ENCODE data around the gene MPI. TPM values are rescaled to one million over a fixed set of nuclear protein-coding genes. Genes with fewer than 3 reads are reported as not detected.

Gene MPI
- total and polyA plus RNA-seq, 10 of the 15 experiments (the other 5 are each of a cell fraction or from before 2014, with no cell fraction given), result 35.6 to 93.9 (median 44.1) TPM

DNA sequence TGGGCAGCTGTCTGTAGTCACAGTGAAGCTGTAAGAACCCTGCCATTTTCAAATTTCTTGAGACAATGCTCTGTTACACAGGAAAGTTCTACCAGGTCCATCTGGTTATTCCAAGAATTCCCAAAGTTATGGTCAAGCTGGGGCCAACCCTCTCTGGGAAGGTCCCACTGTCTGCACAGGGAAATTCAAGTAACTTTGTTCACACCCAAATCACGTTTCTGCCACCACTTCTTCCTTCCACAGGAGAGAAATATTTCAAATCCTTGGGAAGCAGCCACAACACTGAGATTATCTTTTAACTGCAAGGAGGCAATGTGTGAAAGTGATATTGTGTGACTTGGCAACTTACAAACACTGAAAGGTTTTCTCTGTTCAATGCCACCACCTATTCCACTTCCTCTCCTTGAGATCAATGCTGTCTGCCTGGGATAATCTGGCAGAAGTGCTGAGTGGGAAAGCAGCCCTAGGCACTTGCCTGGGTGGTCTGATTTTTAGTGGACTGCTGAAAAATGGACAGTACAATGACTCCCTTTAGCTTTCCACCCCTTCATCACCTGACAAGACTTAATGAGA is 22.3 kb upstream of the MPI start (continued):
- TF ChIP-seq, protein P1, sequence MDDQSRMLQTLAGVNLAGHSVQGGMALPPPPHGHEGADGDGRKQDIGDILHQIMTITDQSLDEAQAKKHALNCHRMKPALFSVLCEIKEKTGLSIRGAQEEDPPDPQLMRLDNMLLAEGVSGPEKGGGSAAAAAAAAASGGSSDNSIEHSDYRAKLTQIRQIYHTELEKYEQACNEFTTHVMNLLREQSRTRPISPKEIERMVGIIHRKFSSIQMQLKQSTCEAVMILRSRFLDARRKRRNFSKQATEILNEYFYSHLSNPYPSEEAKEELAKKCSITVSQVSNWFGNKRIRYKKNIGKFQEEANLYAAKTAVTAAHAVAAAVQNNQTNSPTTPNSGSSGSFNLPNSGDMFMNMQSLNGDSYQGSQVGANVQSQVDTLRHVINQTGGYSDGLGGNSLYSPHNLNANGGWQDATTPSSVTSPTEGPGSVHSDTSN (IDR thresholded peaks at IDR 0.05; ENCODE audit: insufficient replicate concordance, low read depth, low read length), result no peak
- TF ChIP-seq, protein P2, sequence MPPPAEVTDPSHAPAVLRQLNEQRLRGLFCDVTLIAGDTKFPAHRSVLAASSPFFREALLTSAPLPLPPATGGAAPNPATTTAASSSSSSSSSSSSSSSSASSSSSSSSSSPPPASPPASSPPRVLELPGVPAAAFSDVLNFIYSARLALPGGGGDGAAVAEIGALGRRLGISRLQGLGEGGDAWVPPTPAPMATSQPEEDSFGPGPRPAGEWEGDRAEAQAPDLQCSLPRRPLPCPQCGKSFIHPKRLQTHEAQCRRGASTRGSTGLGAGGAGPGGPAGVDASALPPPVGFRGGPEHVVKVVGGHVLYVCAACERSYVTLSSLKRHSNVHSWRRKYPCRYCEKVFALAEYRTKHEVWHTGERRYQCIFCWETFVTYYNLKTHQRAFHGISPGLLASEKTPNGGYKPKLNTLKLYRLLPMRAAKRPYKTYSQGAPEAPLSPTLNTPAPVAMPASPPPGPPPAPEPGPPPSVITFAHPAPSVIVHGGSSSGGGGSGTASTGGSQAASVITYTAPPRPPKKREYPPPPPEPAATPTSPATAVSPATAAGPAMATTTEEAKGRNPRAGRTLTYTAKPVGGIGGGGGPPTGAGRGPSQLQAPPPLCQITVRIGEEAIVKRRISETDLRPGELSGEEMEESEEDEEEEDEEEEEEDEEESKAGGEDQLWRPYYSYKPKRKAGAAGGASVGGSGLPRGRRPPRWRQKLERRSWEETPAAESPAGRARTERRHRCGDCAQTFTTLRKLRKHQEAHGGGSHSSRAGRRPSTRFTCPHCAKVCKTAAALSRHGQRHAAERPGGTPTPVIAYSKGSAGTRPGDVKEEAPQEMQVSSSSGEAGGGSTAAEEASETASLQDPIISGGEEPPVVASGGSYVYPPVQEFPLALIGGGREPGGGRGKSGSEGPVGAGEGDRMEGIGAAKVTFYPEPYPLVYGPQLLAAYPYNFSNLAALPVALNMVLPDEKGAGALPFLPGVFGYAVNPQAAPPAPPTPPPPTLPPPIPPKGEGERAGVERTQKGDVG (CRISPR knock-in tag; IDR thresholded peaks at IDR 0.05), result no peak
- TF ChIP-seq SIN3A (IDR thresholded peaks at IDR 0.05; ENCODE audit: low read depth, low read length), result no peak
- TF ChIP-seq, protein P3, sequence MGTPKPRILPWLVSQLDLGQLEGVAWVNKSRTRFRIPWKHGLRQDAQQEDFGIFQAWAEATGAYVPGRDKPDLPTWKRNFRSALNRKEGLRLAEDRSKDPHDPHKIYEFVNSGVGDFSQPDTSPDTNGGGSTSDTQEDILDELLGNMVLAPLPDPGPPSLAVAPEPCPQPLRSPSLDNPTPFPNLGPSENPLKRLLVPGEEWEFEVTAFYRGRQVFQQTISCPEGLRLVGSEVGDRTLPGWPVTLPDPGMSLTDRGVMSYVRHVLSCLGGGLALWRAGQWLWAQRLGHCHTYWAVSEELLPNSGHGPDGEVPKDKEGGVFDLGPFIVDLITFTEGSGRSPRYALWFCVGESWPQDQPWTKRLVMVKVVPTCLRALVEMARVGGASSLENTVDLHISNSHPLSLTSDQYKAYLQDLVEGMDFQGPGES (IDR thresholded peaks at IDR 0.05), result no peak
- TF ChIP-seq JUND (IDR thresholded peaks at IDR 0.05; ENCODE audit: low read depth, low read length), result no peak
- TF ChIP-seq, protein P4, sequence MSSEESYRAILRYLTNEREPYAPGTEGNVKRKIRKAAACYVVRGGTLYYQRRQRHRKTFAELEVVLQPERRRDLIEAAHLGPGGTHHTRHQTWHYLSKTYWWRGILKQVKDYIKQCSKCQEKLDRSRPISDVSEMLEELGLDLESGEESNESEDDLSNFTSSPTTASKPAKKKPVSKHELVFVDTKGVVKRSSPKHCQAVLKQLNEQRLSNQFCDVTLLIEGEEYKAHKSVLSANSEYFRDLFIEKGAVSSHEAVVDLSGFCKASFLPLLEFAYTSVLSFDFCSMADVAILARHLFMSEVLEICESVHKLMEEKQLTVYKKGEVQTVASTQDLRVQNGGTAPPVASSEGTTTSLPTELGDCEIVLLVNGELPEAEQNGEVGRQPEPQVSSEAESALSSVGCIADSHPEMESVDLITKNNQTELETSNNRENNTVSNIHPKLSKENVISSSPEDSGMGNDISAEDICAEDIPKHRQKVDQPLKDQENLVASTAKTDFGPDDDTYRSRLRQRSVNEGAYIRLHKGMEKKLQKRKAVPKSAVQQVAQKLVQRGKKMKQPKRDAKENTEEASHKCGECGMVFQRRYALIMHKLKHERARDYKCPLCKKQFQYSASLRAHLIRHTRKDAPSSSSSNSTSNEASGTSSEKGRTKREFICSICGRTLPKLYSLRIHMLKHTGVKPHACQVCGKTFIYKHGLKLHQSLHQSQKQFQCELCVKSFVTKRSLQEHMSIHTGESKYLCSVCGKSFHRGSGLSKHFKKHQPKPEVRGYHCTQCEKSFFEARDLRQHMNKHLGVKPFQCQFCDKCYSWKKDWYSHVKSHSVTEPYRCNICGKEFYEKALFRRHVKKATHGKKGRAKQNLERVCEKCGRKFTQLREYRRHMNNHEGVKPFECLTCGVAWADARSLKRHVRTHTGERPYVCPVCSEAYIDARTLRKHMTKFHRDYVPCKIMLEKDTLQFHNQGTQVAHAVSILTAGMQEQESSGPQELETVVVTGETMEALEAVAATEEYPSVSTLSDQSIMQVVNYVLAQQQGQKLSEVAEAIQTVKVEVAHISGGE (CRISPR knock-in tag; IDR thresholded peaks at IDR 0.05), result no peak
- TF ChIP-seq, protein P5, sequence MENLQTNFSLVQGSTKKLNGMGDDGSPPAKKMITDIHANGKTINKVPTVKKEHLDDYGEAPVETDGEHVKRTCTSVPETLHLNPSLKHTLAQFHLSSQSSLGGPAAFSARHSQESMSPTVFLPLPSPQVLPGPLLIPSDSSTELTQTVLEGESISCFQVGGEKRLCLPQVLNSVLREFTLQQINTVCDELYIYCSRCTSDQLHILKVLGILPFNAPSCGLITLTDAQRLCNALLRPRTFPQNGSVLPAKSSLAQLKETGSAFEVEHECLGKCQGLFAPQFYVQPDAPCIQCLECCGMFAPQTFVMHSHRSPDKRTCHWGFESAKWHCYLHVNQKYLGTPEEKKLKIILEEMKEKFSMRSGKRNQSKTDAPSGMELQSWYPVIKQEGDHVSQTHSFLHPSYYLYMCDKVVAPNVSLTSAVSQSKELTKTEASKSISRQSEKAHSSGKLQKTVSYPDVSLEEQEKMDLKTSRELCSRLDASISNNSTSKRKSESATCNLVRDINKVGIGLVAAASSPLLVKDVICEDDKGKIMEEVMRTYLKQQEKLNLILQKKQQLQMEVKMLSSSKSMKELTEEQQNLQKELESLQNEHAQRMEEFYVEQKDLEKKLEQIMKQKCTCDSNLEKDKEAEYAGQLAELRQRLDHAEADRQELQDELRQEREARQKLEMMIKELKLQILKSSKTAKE (IDR thresholded peaks at IDR 0.05; ENCODE audit: low read depth, poor library complexity, severe bottlenecking), result no peak
- no peak for TF ChIP-seq HDAC2 (IDR thresholded peaks at IDR 0.05)
- TF ChIP-seq, protein P6, sequence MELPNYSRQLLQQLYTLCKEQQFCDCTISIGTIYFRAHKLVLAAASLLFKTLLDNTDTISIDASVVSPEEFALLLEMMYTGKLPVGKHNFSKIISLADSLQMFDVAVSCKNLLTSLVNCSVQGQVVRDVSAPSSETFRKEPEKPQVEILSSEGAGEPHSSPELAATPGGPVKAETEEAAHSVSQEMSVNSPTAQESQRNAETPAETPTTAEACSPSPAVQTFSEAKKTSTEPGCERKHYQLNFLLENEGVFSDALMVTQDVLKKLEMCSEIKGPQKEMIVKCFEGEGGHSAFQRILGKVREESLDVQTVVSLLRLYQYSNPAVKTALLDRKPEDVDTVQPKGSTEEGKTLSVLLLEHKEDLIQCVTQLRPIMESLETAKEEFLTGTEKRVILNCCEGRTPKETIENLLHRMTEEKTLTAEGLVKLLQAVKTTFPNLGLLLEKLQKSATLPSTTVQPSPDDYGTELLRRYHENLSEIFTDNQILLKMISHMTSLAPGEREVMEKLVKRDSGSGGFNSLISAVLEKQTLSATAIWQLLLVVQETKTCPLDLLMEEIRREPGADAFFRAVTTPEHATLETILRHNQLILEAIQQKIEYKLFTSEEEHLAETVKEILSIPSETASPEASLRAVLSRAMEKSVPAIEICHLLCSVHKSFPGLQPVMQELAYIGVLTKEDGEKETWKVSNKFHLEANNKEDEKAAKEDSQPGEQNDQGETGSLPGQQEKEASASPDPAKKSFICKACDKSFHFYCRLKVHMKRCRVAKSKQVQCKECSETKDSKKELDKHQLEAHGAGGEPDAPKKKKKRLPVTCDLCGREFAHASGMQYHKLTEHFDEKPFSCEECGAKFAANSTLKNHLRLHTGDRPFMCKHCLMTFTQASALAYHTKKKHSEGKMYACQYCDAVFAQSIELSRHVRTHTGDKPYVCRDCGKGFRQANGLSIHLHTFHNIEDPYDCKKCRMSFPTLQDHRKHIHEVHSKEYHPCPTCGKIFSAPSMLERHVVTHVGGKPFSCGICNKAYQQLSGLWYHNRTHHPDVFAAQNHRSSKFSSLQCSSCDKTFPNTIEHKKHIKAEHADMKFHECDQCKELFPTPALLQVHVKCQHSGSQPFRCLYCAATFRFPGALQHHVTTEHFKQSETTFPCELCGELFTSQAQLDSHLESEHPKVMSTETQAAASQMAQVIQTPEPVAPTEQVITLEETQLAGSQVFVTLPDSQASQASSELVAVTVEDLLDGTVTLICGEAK (IDR thresholded peaks at IDR 0.05; ENCODE audit: borderline replicate concordance), result no peak
- TF ChIP-seq, protein P7, sequence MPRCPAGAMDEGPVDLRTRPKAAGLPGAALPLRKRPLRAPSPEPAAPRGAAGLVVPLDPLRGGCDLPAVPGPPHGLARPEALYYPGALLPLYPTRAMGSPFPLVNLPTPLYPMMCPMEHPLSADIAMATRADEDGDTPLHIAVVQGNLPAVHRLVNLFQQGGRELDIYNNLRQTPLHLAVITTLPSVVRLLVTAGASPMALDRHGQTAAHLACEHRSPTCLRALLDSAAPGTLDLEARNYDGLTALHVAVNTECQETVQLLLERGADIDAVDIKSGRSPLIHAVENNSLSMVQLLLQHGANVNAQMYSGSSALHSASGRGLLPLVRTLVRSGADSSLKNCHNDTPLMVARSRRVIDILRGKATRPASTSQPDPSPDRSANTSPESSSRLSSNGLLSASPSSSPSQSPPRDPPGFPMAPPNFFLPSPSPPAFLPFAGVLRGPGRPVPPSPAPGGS (IDR thresholded peaks at IDR 0.05; ENCODE audit: borderline replicate concordance, insufficient read depth, low read depth, low read length, poor library complexity, severe bottlenecking), result no peak

Data from GM12878 (cell line).